Neuron (in vitro differentiated cells): ENCODE data around the gene ARFRP1.

Experiments used
- H2AFZ ChIP-seq: one replicate; pipeline ENCODE4 v1.6.1; 2013; ENCODE audit warnings: low read depth, mild to moderate bottlenecking, inconsistent platforms, low read length, moderate library complexity
- H3K27me3 ChIP-seq: one replicate; pipeline ENCODE4 v1.6.1; 2013; ENCODE audit warnings: low read length; ENCODE audit not compliant: insufficient read depth
- H3K36me3 ChIP-seq: one replicate; pipeline ENCODE4 v1.6.1; 2013; ENCODE audit warnings: low read length; ENCODE audit not compliant: insufficient read depth
- H3K4me1 ChIP-seq: one replicate; pipeline ENCODE4 v1.6.1; 2013; ENCODE audit warnings: low read length; ENCODE audit not compliant: insufficient read depth
- H3K4me3 ChIP-seq: 2 replicates; pipeline ENCODE4 v1.5.1; 2013; ENCODE audit warnings: mild to moderate bottlenecking, low read length, moderate library complexity
- H3K9me3 ChIP-seq: one replicate; pipeline ENCODE4 v1.6.1; 2013; ENCODE audit warnings: low read length

The ARFRP1 gene

GRCh38 chr20:63707558-63708300 lies at the start of gene ARFRP1, which contains the start of gene ZGPAT:
TSS of gene ARFRP1 (minus strand) at chr20:63707976. CDS start at chr20:63707091, 885 bp downstream.
TSS of gene ZGPAT (plus strand) at chr20:63708039. CDS start at chr20:63708581, 542 bp downstream.
- Histone ChIP-seq H3K9me3 (peaks cover 12% of the 10 kb centered on the region), H2AFZ (peak within 1 kb of the TSS; percentile 68), H3K4me3 (peak within 1 kb of the TSS; percentile 63), H3K4me1 (peaks cover 20% of the 10 kb centered on the region), H3K27me3 (no peaks in the 10 kb centered on the region), H3K36me3 (peaks cover 55% of the 10 kb centered on the region)

DNA sequence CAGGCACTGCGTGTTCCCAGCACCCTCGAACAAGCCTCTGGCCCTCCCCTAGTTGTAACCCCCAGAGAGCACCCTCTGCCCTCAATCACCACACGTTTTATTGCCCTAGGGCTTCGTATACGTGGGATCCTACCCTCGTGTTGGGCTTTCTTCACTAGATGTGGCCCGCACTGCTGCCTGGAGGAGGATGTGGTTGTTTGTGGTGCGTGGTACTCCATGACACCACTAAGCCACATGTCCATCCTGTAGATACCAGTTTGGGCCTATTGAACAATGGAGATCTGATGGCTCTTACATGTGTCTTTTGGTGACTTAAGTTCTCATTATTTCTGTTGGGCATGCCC lies 48.8 kb upstream of the ARFRP1 start:
- no peaks in the 10 kb centered on the region for H3K4me1 ChIP-seq
- H3K9me3 ChIP-seq, result no peaks in the 10 kb centered on the region
- H3K4me3 ChIP-seq, result no peak overlapping the region

DNA sequence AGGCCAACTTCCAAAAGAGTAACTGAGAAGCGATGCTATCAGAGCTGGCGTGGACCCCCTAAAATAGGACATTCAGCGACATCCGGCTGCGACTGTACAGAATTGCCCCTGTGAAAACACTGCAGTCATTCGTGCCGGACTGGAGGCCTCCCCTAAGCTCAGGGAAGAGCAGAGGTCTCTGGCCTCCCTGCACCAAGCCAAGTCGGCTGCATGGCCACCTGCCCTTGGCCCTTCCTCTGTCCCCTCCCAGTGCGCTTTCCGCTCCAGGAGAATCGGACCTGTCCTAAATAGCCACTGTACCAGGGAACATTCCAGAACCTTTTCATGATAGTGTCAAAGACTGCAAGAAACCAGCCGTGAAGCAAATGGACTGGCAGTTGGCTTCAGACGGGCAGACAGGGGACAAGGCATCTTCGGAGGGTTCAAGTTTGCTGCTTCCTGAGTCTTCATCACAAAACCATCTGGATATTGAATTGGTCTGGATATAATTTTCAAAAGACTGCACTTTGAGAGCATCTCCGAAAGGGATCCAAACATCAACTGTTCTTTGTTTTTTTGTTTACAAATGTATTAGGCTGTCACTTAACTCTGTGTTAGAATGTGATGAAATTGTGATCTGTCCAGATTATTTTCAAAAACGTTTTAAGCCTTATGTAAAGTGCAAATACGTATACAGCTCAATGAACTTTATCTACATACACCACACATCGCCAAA lies 48.3 kb upstream of the ARFRP1 start:
- Histone ChIP-seq H3K4me1 (peaks cover 2% of the 10 kb centered on the region), H3K4me3 (no peak overlapping the region), H2AFZ (no peak overlapping the region), H3K36me3 (peaks cover 9% of the 10 kb centered on the region), H3K27me3 (no peaks in the 10 kb centered on the region), H3K9me3 (no peaks in the 10 kb centered on the region)

More for the DNA sequence above, 48.8 kb upstream of the ARFRP1 start:
- Histone ChIP-seq H2AFZ (no peak overlapping the region), H3K36me3 (peaks cover 9% of the 10 kb centered on the region), H3K27me3 (no peaks in the 10 kb centered on the region)

DNA sequence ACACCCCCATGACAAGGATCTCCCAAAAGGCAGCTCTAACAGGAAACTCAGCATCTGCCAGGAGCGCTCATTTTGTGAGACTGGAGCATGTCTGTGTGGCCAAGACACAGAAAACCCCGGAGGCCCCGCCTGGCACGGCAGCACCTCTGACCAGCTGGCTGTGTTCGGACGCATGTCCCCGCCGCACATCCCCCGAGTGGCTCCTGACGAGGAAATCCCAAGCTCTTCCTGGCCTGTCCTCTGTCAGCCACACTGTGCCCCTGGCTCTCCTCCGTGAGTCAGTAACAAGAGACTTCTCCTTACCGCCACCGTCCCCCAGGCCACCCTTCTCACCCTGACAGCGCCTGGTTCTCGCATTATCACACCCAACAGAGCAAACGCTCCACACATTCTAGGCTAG lies 46.2 kb upstream of the ARFRP1 start:
- H3K27me3 ChIP-seq, result no peaks in the 10 kb centered on the region
- H2AFZ ChIP-seq, result no peak overlapping the region
- no peaks in the 10 kb centered on the region for H3K9me3 ChIP-seq
- H3K36me3 ChIP-seq, result peaks cover 12% of the 10 kb centered on the region
- peaks cover 6% of the 10 kb centered on the region for H3K4me1 ChIP-seq
- no peak overlapping the region for H3K4me3 ChIP-seq

GRCh38 chr20:63753381-63753780 lies 45.6 kb upstream of the ARFRP1 start:
- Histone ChIP-seq H3K4me1 (peaks cover 6% of the 10 kb centered on the region), H3K4me3 (no peak overlapping the region)

DNA sequence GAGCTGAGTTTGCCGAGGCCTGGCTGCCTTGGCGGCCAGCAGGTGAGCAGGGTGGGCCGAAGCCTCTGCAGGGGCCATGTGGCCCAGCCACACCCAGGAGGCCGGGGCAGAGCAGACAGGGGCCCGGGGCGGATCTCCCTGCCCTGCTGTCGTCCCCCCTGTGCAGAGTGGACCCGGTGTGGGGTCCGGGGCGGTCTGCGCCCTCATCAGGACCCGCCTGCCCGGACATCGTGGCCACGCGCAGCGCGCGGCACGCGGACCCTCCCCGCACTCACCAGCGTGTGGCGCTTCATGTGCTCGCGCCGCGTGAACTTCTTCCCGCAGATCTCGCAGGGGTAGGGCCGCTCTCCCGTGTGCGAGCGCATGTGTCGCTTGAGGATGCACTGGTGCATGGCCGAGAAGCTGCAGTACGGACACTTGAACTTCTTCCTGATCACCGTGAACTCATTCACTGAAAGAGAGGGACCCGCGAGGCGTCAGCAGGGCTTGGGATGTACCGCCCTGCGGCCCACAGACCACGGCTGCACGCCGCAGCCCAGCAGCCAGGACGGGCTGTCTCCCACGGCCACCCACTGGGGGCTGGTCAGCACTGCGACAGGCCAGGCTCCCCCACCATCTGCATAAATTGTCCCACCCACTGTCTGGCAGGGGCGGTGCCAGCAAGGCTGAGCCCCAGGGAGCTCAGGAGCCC lies 44.8 kb upstream of the ARFRP1 start:
- no peaks in the 10 kb centered on the region for H3K9me3 ChIP-seq
- no peaks in the 10 kb centered on the region for H3K27me3 ChIP-seq
- peaks cover 12% of the 10 kb centered on the region for H3K36me3 ChIP-seq
- H2AFZ ChIP-seq, result no peak overlapping the region
- H3K4me1 ChIP-seq, result peaks cover 6% of the 10 kb centered on the region
- no peak overlapping the region for H3K4me3 ChIP-seq

More at GRCh38 chr20:63753381-63753780, 45.6 kb upstream of the ARFRP1 start:
- peaks cover 12% of the 10 kb centered on the region for H3K36me3 ChIP-seq
- H3K27me3 ChIP-seq, result no peaks in the 10 kb centered on the region
- H3K9me3 ChIP-seq, result no peaks in the 10 kb centered on the region
- no peak overlapping the region for H2AFZ ChIP-seq

GRCh38 chr20:63751471-63752271 lies 43.9 kb upstream of the ARFRP1 start:
- no peaks in the 10 kb centered on the region for H3K27me3 ChIP-seq

DNA sequence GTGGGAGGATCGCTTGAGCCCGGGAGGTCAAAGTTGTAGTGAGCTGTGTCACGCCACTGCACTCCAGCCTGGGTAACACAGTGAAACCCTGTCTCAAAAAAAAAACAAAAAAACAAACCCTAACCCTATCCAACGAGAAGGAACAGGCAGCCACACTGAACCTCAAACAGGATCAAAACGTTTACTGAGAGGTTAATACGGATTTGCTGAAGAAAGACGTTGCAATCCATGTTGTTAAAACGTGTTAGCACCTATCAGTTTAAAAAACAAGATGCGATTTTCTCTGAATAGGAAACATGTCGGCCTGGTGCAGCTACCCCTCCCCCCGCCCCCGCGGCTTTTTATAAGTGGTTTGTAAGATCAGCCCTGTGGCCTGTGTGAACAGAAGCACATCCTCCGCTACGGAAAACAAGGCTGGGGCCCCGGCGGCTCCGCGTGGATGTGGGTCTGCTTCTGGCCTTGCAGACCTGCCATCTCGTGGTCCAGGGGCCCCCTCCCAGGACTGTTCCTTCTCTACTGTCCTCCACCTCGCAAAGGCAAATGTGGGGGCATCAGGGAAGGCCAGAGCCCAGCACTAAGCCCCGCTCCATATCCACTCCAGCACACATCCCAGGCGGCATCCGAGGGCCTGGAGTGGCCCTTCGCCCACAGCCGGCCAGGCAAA lies 43.2 kb upstream of the ARFRP1 start:
- no peak overlapping the region for H2AFZ ChIP-seq
- H3K36me3 ChIP-seq, result peaks cover 15% of the 10 kb centered on the region
- H3K9me3 ChIP-seq, result no peaks in the 10 kb centered on the region
- H3K4me1 ChIP-seq, result peaks cover 6% of the 10 kb centered on the region
- no peaks in the 10 kb centered on the region for H3K27me3 ChIP-seq
- no peak overlapping the region for H3K4me3 ChIP-seq

More at GRCh38 chr20:63751471-63752271, 43.9 kb upstream of the ARFRP1 start:
- peaks cover 6% of the 10 kb centered on the region for H3K4me1 ChIP-seq
- no peak overlapping the region for H3K4me3 ChIP-seq
- H3K9me3 ChIP-seq, result no peaks in the 10 kb centered on the region
- H3K36me3 ChIP-seq, result peaks cover 15% of the 10 kb centered on the region
- H2AFZ ChIP-seq, result no peak overlapping the region

DNA sequence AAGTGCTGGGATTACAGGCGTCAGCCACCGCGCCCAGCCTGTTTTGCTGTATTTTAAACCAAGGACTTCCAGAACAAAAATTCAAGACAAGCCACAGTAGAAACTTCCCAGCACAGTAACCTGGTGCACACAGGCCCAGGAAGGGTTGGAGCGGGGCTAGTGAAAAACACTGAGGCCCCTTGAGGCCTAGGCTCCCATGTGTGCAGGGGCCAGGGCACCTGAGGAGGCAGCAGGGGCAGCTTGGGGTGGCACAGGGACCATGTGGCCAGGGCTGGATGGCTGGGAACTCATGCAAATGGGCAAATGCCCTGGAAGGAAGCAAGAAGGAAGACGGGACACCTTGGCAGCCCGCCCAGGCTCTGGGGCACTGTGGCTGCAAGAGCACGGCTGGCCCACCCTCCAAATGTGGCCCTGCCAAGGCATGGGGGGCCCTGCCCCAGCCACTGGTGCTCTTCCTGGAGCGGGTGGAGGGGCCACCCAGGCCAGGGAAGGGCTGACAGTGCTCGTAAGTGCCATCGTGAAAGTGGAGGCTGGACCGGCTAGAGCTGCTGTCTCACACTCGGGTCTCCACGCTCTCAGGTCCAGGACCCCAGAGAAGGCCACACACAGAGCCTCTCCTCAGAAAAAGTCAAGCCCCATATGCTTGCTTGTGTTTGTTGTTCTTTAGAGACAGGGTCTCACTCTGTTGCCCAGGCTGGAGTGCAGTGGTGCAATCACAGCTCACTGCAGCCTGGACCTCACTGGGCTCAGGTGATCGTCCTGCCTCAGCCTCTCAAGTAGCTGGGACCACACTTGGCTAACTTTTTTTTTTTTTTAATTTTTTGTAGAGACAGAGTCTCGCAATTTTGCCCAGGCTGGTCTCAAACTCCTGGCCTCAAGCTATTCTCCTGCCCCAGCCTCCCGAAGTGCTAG lies 42.1 kb upstream of the ARFRP1 start:
- Histone ChIP-seq H2AFZ (no peak overlapping the region), H3K27me3 (no peaks in the 10 kb centered on the region), H3K4me3 (no peak overlapping the region), H3K36me3 (peaks cover 20% of the 10 kb centered on the region), H3K9me3 (no peaks in the 10 kb centered on the region), H3K4me1 (peaks cover 6% of the 10 kb centered on the region)

GRCh38 chr20:63748934-63749270 lies 41.1 kb upstream of the ARFRP1 start:
- H3K4me1 ChIP-seq, result peaks cover 6% of the 10 kb centered on the region
- no peaks in the 10 kb centered on the region for H3K27me3 ChIP-seq
- H3K36me3 ChIP-seq, result peaks cover 27% of the 10 kb centered on the region
- no peak overlapping the region for H3K4me3 ChIP-seq
- no peak overlapping the region for H2AFZ ChIP-seq
- no peaks in the 10 kb centered on the region for H3K9me3 ChIP-seq

- H3K4me3 ChIP-seq, result no peak overlapping the region
- no peaks in the 10 kb centered on the region for H3K27me3 ChIP-seq
- H3K36me3 ChIP-seq, result peaks cover 33% of the 10 kb centered on the region
- no peak overlapping the region for H2AFZ ChIP-seq
- peaks cover 6% of the 10 kb centered on the region for H3K4me1 ChIP-seq
- H3K9me3 ChIP-seq, result no peaks in the 10 kb centered on the region
Measured at GRCh38 chr20:63748070-63748933, 40.5 kb upstream of the ARFRP1 start.
